IPS DF 4.7 (cell line): ENCODE results near the gene ZNF771.

Experiments
- DNase-seq: peaks from one replicate; pipeline ENCODE4 v3.0.0-alpha.2; 2013; ENCODE audit warnings: low spot score; ENCODE audit errors: extremely low read depth

The ZNF771 gene

DNA sequence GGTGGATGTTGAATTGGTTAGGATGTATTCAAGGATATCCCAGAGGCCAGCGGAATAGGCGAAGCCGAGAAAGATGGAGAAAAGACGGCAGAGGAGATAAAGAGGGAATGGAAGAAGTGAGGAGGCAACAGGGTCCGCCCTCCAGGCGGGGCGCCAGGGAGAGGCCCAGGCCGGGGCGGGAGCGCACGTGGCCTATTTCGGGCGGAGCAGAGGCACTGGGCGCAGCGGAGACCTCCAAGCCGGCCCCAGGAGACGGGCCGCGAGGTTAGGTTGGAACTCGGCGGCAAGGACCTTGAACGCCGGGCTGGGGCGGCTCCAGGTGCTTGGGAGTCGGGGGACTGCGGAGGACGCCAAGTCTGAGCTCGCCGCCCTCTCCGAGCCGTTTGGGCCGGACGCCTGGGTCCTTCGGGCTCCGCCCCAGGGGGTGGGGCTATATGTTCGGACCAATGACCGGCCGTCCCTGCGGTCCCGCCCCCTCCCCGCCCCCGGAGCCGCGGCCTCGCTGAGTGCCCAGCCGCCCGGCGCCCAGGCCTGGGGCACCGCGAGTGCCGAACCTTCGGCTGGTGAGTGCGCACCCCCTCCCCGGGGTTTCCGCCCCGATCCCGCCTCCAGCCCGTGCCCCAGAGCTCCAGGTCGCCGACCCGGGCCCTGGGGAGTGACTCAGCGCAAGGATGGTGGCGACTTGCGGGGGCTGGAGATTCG is at the start of gene ZNF771:
TSS of gene ZNF771 (plus strand) at position 505 of the 702 bp plus-strand sequence. CDS start 448 bp downstream, outside the sequence.
- no peak for DNase-seq

DNA sequence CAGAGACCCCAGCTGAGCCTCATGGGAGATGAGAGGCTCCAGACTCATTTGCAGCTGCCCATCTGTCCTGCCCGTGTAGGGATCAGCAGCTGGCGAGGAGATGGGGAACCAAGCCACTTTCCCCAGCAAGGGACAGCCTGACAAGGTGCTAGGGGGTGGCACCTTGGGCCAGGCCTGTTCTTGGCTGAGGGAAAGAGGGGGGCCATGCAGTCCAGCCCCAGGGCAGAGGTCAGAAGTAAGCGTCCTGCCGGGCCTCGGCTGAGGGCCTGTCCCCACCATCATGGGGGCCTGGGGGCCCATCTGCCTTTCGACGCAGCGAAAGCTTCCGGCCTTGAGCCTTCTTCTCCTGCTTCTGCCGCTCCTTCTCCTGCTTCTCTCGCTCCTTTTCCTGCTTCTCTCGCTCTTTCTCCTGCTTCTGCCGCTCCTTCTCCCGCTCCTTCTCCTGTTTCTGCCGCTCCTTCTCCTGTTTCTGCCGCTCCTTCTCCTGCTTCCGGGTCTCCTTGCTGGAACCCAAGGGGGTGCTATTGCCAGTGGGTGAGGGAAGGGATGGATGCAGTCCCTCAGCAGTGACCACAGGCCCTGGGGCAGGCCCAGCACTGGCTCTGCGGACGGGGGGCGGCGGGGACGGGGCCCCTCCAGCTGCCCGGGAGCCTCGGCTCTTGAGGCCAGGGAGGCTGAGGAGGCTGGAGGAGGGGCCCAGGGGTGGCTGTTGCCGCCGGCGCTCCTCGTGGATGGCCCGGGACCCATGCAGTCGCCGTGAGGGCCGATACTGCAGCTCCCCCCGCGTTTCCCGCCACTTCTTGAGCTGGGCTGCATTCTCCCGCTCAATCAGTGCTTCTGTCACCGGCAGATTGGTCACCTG is 49.5 kb upstream of the ZNF771 start:
- DNase-seq, result no peak

DNA sequence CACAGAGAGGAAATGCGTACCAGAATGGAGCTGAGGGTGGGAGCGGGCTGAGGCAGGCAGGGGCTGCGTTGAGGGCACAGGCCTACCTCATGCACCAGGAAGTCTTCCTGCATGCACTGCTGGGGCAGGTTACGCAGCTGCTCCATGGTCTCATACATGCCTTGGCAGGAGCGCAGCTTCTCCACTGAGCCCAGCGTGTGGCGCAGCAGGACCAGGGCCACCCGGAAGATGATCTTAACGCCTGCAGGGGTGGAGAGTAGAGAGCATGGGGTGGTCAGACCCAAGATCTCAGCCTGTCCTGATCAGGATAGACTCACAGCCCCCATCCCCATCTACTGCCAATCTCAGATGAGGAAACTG is 48.8 kb upstream of the ZNF771 start:
- no peak for DNase-seq

DNA sequence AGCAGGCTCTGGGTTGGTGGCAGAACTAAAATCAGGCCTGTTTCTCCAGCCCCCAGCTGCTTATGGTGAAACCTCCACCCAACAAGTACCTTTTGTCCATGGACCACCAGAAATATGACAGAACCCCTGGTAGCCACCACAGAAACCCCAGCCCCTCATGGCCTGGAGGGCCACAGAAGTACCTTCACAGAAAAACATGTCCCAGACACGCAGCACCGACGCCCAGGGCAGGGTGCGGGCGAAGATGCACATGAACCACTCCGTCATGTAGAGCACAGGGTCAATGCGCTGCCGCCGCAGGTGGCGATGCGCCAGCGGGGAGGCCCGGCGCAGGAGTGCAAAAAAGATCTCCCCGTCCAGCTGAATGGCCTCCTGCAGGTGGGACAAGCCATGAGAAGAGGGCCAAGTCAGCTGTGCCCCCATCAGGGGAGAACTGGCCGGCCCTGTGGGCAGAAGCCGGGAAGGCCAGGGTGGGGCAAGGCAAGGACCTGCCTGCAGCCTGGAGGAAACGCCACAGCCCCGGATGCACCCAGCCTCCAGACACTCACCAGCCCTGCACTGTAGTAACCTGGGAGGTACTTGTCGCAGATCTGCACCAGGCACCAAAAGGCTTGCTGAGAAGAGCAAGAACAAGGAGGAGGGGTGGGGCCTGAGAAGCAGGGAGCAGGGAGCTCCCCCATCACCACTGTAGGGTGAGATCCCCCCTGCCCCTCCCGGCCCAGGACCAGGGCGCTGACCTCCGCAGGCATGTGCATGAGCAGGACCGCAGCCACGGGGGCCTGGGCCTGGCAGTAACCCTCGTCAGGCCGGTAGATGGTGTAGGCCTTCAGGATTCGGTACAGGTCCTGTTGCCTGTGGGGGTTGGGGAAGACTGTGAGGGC is 48.2 kb upstream of the ZNF771 start:
- no peak for DNase-seq

DNA sequence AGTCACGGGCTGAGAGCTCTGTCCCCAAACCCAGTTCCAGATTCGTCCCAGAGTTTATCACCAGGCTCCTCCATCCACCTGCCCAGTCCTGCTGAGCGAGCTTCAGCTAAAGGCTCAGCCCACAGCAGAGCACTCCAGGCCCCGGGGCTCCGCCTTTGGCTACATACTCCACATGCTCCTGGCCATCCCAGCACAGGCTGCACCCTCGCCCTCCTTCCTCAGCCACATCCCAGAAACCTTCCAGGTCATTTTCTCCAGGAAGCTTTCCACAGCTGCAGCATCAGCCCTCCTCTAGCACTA is 47.6 kb upstream of the ZNF771 start:
- no peak for DNase-seq

DNA sequence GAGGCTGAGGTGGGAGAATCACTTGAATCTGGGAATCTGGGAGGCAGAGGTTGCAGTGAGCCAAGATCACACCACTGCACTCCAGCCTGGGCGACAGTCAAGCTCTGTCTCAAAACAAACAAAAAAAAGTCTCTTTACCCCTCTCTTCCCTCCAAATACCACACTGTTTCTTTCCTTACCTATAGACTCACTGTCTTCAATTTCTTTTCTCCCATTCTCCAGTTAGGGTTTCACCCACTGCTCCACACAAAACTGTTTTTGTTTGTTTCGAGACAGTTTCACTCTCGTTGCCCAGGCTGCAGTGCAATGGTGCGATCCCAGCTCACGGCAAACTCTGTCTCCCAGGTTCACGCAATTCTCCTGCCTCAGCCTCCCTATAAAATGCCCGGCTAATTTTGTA is 46.2 kb upstream of the ZNF771 start:
- DNase-seq, result no peak

DNA sequence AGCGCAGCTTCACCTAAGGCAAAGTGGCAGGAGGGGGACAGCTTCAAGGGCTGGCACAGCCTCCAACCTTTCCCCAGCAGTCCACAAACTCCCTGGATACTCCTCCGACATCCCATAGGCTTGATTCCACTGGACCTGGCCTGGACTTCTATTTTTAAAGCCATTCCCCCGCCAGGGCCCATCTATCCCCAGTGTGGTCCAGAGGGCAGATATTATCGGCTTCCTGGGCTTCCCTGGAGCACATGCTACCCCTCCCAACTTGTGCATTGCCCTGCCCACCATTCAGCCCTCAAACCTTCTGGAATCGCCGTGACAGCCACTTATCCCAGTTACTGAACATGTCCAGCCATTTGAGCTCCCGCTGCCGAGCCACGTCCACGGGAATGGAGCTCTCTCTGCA is 42.2 kb upstream of the ZNF771 start:
- DNase-seq, result no peak

GRCh38 chr16:30366511-30366910 is 40.9 kb upstream of the ZNF771 start:
- no peak for DNase-seq

DNA sequence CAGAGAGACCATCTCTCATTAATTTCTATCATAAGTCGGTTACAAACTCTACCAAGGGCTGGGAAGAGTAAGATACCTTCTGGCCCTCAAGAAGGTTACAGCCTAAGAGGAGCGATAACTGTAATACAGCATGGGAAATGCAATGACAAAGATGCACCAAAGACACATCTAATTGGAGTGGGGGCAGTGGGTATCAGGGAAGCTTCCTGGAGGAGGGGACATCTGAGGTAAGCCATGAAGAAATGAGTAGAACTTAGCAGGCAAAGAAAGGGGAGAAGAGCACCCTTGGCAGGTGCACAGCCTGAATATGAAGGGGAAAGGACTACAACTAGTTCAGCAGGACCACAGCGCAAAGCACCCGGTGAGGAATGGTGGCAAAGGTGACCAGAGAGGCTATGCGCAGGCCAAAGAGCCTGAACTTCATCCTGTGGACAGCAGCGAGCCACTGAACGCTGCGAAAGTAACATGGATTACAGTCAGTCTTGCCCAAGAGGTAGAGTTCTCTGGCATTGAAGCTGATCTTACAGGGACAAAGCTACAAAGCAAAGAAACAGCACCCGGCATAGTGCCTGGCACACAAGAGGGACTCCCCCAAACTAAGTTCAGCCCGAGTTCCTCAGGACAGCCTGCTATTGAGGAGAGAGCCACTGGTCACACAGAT is 39.9 kb upstream of the ZNF771 start:
- no peak for DNase-seq

- no peak for DNase-seq
These were observed 39.1 kb upstream of the ZNF771 start for GRCh38 chr16:30368122-30368791.

- no peak for DNase-seq
These were observed 38.7 kb upstream of the ZNF771 start for GRCh38 chr16:30368792-30369090.

DNA sequence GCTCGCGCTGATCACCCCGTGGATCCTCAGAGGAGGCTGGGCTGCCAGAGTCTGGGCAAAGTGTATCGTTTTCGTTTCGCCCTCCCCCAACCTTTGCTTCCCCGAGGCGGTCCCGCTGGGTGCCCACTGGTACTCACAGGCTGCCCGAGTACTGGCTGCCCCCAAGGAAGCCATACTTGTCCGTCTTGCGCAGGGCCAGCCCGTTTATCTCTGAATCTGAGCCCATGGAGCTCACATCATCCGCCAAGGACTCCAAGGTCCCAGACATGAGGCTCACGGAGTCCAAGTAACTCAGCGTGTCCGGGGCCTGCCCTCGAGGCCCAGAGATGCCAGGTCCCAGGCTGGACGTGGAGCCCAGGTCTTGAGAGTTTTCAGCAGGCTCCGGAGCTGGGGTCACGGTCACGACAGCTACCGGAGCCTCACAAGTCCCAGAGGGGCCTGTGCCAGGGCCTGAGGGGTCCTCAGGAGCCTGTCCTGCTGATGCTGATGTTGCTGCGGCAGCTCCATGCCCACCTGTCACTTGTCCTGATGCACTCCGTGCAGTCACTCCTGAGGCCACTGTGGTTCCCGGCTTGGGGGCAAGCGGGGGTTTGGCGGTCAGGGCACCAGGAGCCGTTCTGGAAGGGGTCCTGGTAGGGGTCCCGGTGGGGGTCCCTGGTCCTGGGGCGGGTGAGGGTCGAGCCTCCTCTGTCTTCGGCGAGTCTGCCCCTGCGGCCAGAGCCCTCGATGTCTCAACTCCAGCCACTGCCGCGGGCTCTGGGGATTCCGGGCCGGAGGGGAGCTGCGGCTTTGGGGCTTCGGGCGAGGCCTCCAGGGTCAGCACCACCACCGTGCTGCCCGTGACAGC is 38.1 kb upstream of the ZNF771 start:
- DNase-seq, result no peak

GRCh38 chr16:30369938-30370455 is 37.4 kb upstream of the ZNF771 start:
- DNase-seq, result no peak

DNA sequence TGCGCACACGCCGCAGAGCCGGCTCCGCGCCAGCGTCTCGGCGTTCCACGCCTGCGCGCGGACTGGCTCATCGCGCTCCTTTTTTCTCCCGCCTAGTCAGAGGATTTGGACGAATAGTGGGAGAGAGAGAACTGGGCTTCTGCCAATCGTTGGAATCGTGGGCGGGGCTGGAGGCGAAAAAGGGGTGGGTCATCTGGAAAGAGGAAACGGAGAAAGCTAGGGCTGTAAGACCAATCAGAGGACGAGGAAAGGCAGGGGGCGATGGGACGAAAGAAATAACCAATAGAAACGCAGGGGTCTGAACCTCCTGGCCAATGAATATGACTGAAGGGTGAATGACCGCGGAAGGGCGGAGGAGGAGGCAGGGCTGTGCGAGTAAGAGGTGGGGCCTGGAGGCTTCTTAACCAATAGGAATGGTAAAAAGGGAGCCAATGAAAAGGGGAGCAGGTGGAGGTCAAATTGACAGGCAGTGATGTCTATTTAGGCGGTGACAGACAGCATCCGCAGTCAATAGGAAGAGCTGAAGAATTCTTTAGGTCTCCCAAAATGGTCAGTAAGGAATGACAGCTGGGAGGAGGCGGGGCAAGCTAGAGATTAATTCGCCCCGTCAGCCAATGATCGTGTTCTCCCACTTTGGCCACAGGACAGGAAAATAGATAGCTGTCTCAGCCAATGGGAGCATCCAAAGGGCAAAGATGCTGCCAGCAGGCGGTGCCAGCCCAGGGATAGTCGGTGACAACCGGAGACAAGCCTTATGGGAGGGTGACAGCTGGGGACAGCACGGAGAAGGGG is 36.8 kb upstream of the ZNF771 start, which contains the start of gene TBC1D10B:
TSS of gene TBC1D10B (minus strand) at position 39 of the 792 bp plus-strand sequence. CDS start 311 bp downstream, outside the sequence.
- DNase-seq, result peak; percentile 100

- DNase-seq, result no peak
These were observed 36.1 kb upstream of the ZNF771 start for GRCh38 chr16:30371248-30371816.

DNA sequence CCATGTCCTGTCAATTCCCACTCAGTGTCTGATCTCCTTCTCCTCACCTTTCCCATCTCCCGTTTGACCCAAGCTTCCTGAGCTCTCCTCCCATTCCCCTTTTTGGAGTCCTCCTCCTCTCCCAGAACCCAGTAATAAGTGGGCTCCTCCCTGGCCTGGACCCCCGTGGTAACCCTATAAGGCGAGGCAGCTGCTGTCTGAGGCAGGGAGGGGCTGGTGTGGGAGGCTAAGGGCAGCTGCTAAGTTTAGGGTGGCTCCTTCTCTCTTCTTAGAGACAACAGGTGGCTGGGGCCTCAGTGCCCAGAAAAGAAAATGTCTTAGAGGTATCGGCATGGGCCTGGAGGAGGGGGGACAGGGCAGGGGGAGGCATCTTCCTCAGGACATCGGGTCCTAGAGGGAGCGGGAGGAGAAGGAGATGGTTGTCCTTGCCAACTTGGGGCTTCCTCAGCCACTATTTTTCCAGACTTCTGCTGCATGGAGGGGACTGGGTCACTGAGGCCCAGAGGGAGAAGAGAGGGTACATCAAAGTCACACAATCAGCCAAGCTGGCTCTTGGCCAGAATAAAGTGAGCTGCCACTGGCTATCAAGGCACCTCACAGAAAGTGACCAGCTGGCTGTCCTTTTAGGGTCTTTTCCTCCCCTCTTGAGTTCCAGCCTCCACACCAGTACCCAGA is 35.2 kb upstream of the ZNF771 start:
- no peak for DNase-seq

- no peak for DNase-seq
These were observed 34.7 kb upstream of the ZNF771 start for GRCh38 chr16:30372725-30373124.

DNA sequence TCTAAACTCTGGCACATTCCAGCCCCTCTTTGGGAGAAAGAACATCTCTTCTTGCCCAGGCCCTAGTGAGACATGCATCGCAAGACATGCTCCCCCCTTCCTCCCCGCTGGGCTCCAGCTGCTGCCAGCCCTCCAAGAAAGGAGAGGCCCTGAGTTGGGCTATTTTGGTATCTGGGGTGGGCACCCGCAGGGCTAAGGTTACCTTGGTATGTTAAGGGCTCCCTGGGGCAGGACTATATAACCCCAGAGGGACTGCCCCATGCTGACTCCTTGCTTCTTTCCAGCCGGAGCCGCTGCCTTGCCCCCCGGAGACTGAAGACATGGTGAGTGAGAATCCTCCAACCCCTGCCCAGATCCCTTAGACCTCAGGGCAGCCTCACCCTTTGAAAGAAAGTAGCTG is 32.9 kb upstream of the ZNF771 start, which contains the start of gene MYL11:
TSS of gene MYL11 (plus strand) at position 265 of the 400 bp plus-strand sequence. CDS start at position 321, 56 bp downstream.
- no peak for DNase-seq
